Osteocyte (in vitro differentiated cells): ENCODE measurements around the gene RNASE4. TPM values are rescaled to one million over a fixed set of nuclear protein-coding genes. Genes with fewer than 3 reads are reported as not detected.

Source experiments
- DNase-seq: peaks from one replicate; pipeline ENCODE4 v3.0.0; 2021; ENCODE audit warnings: mixed read lengths; ENCODE audit not compliant: unreplicated experiment; ENCODE audit errors: extremely low spot score
- H3K27ac Mint-ChIP-seq: one replicate; pipeline ENCODE4 v1.8.0; 2021; ENCODE audit warnings: mild to moderate bottlenecking, mixed read lengths; ENCODE audit not compliant: unreplicated experiment
- H3K27me3 Mint-ChIP-seq: one replicate; pipeline ENCODE4 v1.8.0; 2021; ENCODE audit warnings: mixed read lengths; ENCODE audit not compliant: unreplicated experiment
- H3K36me3 Mint-ChIP-seq: one replicate; pipeline ENCODE4 v1.8.0; 2021; ENCODE audit warnings: mixed read lengths; ENCODE audit not compliant: unreplicated experiment
- H3K4me1 Mint-ChIP-seq: one replicate; pipeline ENCODE4 v1.8.0; 2021; ENCODE audit warnings: mixed read lengths; ENCODE audit not compliant: unreplicated experiment
- H3K4me3 Mint-ChIP-seq: one replicate; pipeline ENCODE4 v1.8.0; 2021; ENCODE audit warnings: mild to moderate bottlenecking, moderate library complexity, mixed read lengths; ENCODE audit not compliant: unreplicated experiment
- H3K9me3 Mint-ChIP-seq: one replicate; pipeline ENCODE4 v1.8.0; 2021; ENCODE audit warnings: mixed read lengths; ENCODE audit not compliant: unreplicated experiment
- CTCF ChIP-seq: fragments of 200-600 bp; sonication (generic); IDR thresholded peaks from 2 replicates; pipeline ENCODE4 v1.5.0; 2021; ENCODE audit warnings: antibody characterized with exemption, mild to moderate bottlenecking, moderate library complexity
- total RNA-seq: library from RNA; stranded (reverse); gene quantifications from 2 replicates; pipeline ENCODE4 v1.2.1, GENCODE V29; 2021

RNASE4 gene
- total RNA-seq, 1 donor from 2014 or later, result 17.8 TPM

GRCh38 chr14:20742132-20742531 is 57.8 kb downstream of the RNASE4 start:
- H3K9me3 Mint-ChIP-seq, result no peaks in the 10 kb centered on the region
- DNase-seq, result no peak
- H3K27ac Mint-ChIP-seq, result no peak overlapping the region
- H3K4me1 Mint-ChIP-seq, result no peaks in the 10 kb centered on the region
- no peaks in the 10 kb centered on the region for H3K27me3 Mint-ChIP-seq
- TF ChIP-seq CTCF, result no peak
- H3K36me3 Mint-ChIP-seq, result no peaks in the 10 kb centered on the region
- H3K4me3 Mint-ChIP-seq, result no peak overlapping the region

GRCh38 chr14:20743556-20743955 is 59.2 kb downstream of the RNASE4 start:
- H3K4me3 Mint-ChIP-seq, result no peak overlapping the region
- H3K27ac Mint-ChIP-seq, result no peak overlapping the region
- no peaks in the 10 kb centered on the region for H3K36me3 Mint-ChIP-seq
- no peaks in the 10 kb centered on the region for H3K27me3 Mint-ChIP-seq
- no peaks in the 10 kb centered on the region for H3K9me3 Mint-ChIP-seq
- no peak for DNase-seq
- no peaks in the 10 kb centered on the region for H3K4me1 Mint-ChIP-seq
- no peak for TF ChIP-seq CTCF

GRCh38 chr14:20745571-20746358 is 61.4 kb downstream of the RNASE4 start, which contains the start of gene EDDM3A:
TSS of gene EDDM3A (plus strand) at chr14:20745887. CDS start at chr14:20747581, 1,694 bp downstream.
- Mint-ChIP-seq H3K9me3 (peaks cover 3% of the 10 kb centered on the region), H3K4me3 (no peak within 1 kb of the TSS), H3K27me3 (no peaks in the 10 kb centered on the region), H3K4me1 (no peaks in the 10 kb centered on the region), H3K36me3 (no peaks in the 10 kb centered on the region), H3K27ac (no peak within 1 kb of the TSS)
- DNase-seq, result no peak
- no peak for TF ChIP-seq CTCF

- no peaks in the 10 kb centered on the region for H3K27me3 Mint-ChIP-seq
- no peaks in the 10 kb centered on the region for H3K36me3 Mint-ChIP-seq
- DNase-seq, result no peak
- H3K27ac Mint-ChIP-seq, result no peak overlapping the region
- no peaks in the 10 kb centered on the region for H3K4me1 Mint-ChIP-seq
- no peak overlapping the region for H3K4me3 Mint-ChIP-seq
- no peak for TF ChIP-seq CTCF
- peaks cover 4% of the 10 kb centered on the region for H3K9me3 Mint-ChIP-seq
Observed at GRCh38 chr14:20746566-20746965, 62.2 kb downstream of the RNASE4 start.

- no peaks in the 10 kb centered on the region for H3K4me1 Mint-ChIP-seq
- no peak for TF ChIP-seq CTCF
- no peaks in the 10 kb centered on the region for H3K27me3 Mint-ChIP-seq
- peaks cover 17% of the 10 kb centered on the region for H3K9me3 Mint-ChIP-seq
- H3K4me3 Mint-ChIP-seq, result no peak overlapping the region
- H3K36me3 Mint-ChIP-seq, result no peaks in the 10 kb centered on the region
- H3K27ac Mint-ChIP-seq, result no peak overlapping the region
- no peak for DNase-seq
Observed at GRCh38 chr14:20748439-20748838, 64.1 kb downstream of the RNASE4 start.
